ENCODE measurements around the gene CBARP.
"Not testable (repeated sequence)": the region's sequence is repeated elsewhere in the genome, so short reads cannot be mapped to it uniquely, and the experiment has no call there.

The CBARP gene

DNA sequence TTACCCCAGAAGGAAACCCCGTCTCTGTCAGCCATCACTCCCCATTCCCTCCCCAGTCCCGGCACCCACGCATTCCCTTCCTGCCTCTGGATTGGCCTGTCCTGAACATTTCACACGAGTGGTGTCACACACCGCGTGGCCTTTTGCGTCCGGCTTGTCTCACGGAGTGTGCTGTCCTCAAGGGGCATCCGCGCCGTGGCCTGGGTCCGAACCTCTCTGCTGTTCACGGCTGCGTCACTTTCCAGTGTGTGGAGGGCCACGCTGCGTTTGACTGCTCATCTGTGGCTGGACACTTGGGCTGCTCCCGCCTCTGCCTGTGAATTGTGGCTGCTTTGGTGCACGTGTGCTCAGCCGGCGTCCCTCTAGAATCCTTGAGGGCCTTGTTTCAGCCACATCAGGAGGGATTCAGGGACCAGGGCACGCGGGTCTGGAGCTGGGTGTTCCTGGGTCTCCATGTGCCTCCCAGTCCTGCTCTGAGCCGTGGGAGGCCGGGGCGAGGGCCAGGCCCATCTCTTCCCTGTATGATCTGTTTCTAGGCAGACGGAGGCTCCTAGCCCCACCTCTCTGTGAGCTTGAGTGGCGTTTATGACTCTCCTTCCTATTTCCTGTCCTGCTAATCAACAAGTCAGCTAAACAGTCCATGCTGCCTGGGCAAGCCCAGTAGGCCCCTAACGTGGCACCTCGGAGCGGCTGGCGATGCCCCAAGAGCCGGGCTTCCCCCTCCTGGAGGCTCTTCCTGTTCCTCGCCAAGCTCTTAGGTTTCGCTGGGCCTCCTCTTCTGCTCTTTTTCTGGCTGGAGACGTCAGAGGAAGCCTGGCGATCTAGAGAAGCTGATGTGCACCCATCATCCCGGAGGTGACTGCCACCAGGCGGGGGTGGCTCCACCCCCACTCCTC, 24.2 kb downstream of the CBARP start:
- TF ChIP-seq YY1 (IDR thresholded peaks at IDR 0.05; ENCODE audit: insufficient read depth, insufficient read length): no peak
- Histone ChIP-seq H3K9ac (ENCODE audit: insufficient read length, low read depth) (peak overlapping the region; percentile 70), H3K27me3 (ENCODE audit: insufficient read depth, insufficient read length) (no peaks in the 10 kb centered on the region), H3K4me1 (ENCODE audit: insufficient read depth, insufficient read length) (peaks cover 52% of the 10 kb centered on the region), H3K9me3 (ENCODE audit: insufficient read depth, low read length) (no peaks in the 10 kb centered on the region), H3K4me3 (ENCODE audit: insufficient read length, low read depth) (no peak overlapping the region), H3K36me3 (ENCODE audit: insufficient read depth, insufficient read length, low read length) (peaks cover 79% of the 10 kb centered on the region)
- DNase-seq (ENCODE audit: low read depth, low spot score): no peak

DNA sequence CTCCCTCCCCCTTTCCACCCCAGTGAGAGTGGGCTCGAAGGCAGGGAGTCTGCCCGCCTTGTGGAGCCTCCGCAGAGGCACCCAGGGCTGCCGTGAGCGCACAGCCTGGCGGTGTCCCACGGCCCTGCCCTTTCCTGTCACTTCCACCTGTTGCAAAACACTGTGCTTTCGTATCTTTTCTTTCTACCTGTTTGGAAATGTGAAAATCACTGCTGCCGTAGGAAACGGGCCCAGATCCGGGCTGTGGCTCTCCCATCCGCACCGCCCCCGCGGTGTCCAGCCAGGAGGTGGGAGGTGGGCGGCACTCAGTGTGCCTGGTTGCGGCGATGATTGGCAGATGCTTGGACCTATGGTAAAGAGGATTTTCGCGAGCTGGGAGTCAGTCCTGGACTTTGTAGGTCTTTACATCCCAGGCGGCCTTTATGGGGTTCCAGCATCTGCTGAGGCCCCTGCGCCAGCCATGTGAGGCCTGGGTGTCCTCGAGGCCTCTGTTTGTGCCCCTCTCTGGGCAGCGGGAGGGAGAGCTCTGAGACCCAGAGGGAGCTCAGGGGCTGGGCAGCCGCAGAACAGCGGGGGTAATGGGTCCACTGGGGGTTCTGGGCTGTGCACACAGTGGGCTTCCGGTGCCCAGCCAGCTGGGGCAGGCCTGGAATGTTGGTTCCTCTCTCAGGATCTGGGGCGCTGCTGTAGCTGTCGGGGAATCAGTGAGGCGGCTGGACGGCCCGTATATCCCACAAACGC, 26.1 kb downstream of the CBARP start:
- Histone ChIP-seq H3K4me3 (ENCODE audit: insufficient read length, low read depth) (no peak overlapping the region), H3K27me3 (ENCODE audit: insufficient read depth, insufficient read length) (no peaks in the 10 kb centered on the region), H3K9me3 (ENCODE audit: insufficient read depth, low read length) (no peaks in the 10 kb centered on the region), H3K36me3 (ENCODE audit: insufficient read depth, insufficient read length, low read length) (peaks cover 78% of the 10 kb centered on the region), H3K9ac (ENCODE audit: insufficient read length, low read depth) (no peak overlapping the region), H3K4me1 (ENCODE audit: insufficient read depth, insufficient read length) (peaks cover 49% of the 10 kb centered on the region)
- no peak for DNase-seq (ENCODE audit: low read depth, low spot score)
- TF ChIP-seq ZNF274 (IDR thresholded peaks at IDR 0.05; ENCODE audit: low read depth, low read length) (no peak), YY1 (IDR thresholded peaks at IDR 0.05; ENCODE audit: insufficient read depth, insufficient read length) (no peak)

DNA sequence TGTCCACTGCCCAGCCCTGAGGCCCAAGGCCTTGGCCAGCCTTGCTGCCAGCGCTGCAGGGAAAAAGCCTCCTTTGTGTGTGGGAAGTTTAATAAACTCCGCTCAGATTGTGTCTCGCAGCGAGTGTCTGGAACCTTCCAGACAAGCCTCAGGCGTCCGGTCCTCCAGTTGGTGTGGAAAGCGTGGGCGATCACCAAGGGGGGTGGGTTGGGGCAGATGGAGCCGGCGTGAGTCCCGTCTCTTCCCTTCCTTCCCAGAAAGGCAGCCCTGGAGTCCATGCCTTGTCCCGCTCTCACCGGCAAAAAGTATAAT, 27.6 kb downstream of the CBARP start:
- Histone ChIP-seq H3K9me3 (ENCODE audit: insufficient read depth, low read length) (no peaks in the 10 kb centered on the region), H3K4me3 (ENCODE audit: insufficient read length, low read depth) (no peak overlapping the region), H3K27me3 (ENCODE audit: insufficient read depth, insufficient read length) (peaks cover 3% of the 10 kb centered on the region), H3K4me1 (ENCODE audit: insufficient read depth, insufficient read length) (peaks cover 41% of the 10 kb centered on the region), H3K36me3 (ENCODE audit: insufficient read depth, insufficient read length, low read length) (peaks cover 69% of the 10 kb centered on the region), H3K9ac (ENCODE audit: insufficient read length, low read depth) (peak overlapping the region; percentile 57)
- no peak for DNase-seq (ENCODE audit: low read depth, low spot score)
- TF ChIP-seq SUZ12 (IDR thresholded peaks at IDR 0.05; ENCODE audit: extremely low read depth, insufficient read depth, insufficient read length): no peak
- TF ChIP-seq YY1 (IDR thresholded peaks at IDR 0.05; ENCODE audit: insufficient read depth, insufficient read length): no peak
- TF ChIP-seq ZNF274 (IDR thresholded peaks at IDR 0.05; ENCODE audit: low read depth, low read length): no peak

DNA sequence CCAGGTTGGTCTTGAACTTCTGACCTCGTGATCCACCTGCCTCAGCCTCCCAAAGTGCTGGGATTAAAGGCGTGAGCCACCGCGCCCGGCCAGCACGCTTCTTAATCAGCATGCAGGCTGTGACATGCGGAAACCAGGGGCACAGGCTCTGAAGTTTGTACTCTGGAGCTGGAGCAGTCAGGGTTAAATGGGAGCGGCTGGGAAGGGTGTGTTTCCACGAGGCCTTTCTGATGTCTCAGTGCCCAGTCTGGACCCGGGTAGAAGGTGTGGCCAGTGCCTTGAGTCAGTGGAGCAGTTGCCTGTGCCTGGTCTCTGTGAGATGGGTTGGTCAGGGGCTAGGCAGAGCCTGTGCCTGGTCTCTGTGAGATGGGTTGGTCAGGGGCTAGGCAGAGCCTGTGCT, 29.0 kb downstream of the CBARP start:
- not testable (repeated sequence) for H3K4me3 ChIP-seq (ENCODE audit: insufficient read length, low read depth); H3K9ac ChIP-seq (ENCODE audit: insufficient read length, low read depth); DNase-seq (ENCODE audit: low read depth, low spot score); H3K9me3 ChIP-seq (ENCODE audit: insufficient read depth, low read length); H3K27me3 ChIP-seq (ENCODE audit: insufficient read depth, insufficient read length)
- Histone ChIP-seq H3K36me3 (ENCODE audit: insufficient read depth, insufficient read length, low read length) (peaks cover 55% of the 10 kb centered on the region), H3K4me1 (ENCODE audit: insufficient read depth, insufficient read length) (peaks cover 30% of the 10 kb centered on the region)

DNA sequence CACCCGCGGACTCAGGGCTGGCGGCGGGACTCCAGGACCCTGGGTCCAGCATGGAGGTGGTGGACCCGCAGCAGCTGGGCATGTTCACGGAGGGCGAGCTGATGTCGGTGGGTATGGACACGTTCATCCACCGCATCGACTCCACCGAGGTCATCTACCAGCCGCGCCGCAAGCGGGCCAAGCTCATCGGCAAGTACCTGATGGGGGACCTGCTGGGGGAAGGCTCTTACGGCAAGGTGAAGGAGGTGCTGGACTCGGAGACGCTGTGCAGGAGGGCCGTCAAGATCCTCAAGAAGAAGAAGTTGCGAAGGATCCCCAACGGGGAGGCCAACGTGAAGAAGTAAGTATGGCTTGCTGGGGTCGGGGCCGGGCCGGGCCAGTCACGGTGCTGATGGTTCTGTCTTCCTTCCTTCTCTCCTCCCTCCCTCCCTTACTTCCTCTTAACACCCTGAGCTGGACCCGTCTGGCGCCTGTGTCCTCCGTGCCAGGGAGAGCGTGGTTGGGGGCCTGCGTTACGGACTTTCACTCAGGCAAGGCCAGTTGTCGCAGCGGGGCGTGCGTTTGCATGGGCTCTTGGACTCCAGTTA, 30.8 kb downstream of the CBARP start:
- Histone ChIP-seq H3K4me1 (ENCODE audit: insufficient read depth, insufficient read length) (peaks cover 23% of the 10 kb centered on the region), H3K9ac (ENCODE audit: insufficient read length, low read depth) (peak overlapping the region; percentile 93), H3K4me3 (ENCODE audit: insufficient read length, low read depth) (peak overlapping the region; percentile 73), H3K27me3 (ENCODE audit: insufficient read depth, insufficient read length) (peaks cover 3% of the 10 kb centered on the region), H3K36me3 (ENCODE audit: insufficient read depth, insufficient read length, low read length) (peaks cover 43% of the 10 kb centered on the region), H3K9me3 (ENCODE audit: insufficient read depth, low read length) (no peaks in the 10 kb centered on the region)
- DNase-seq (ENCODE audit: low read depth, low spot score): no peak
- no peak for TF ChIP-seq ZNF274 (IDR thresholded peaks at IDR 0.05; ENCODE audit: low read depth, low read length)
- no peak for TF ChIP-seq YY1 (IDR thresholded peaks at IDR 0.05; ENCODE audit: insufficient read depth, insufficient read length)
- no peak for TF ChIP-seq SUZ12 (IDR thresholded peaks at IDR 0.05; ENCODE audit: extremely low read depth, insufficient read depth, insufficient read length)

DNA sequence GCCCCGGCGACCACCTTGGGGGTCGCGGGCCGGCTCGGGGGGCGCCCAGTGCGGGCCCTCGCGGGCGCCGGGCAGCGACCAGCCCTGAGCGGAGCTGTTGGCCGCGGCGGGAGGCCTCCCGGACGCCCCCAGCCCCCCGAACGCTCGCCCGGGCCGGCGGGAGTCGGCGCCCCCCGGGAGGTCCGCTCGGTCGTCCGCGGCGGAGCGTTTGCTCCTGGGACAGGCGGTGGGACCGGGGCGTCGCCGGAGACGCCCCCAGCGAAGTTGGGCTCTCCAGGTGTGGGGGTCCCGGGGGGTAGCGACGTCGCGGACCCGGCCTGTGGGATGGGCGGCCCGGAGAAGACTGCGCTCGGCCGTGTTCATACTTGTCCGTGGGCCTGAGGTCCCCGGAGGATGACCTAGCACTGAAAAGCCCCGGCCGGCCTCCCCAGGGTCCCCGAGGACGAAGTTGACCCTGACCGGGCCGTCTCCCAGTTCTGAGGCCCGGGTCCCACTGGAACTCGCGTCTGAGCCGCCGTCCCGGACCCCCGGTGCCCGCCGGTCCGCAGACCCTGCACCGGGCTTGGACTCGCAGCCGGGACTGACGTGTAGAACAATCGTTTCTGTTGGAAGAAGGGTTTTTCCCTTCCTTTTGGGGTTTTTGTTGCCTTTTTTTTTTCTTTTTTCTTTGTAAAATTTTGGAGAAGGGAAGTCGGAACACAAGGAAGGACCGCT, 31.5 kb downstream of the CBARP start:
- no peak for DNase-seq (ENCODE audit: low read depth, low spot score)
- Histone ChIP-seq H3K9me3 (ENCODE audit: insufficient read depth, low read length) (no peaks in the 10 kb centered on the region), H3K36me3 (ENCODE audit: insufficient read depth, insufficient read length, low read length) (peaks cover 36% of the 10 kb centered on the region), H3K27me3 (ENCODE audit: insufficient read depth, insufficient read length) (peaks cover 3% of the 10 kb centered on the region), H3K4me3 (ENCODE audit: insufficient read length, low read depth) (peak overlapping the region; percentile 73), H3K4me1 (ENCODE audit: insufficient read depth, insufficient read length) (peaks cover 17% of the 10 kb centered on the region), H3K9ac (ENCODE audit: insufficient read length, low read depth) (peak overlapping the region; percentile 93)
- TF ChIP-seq SUZ12 (IDR thresholded peaks at IDR 0.05; ENCODE audit: extremely low read depth, insufficient read depth, insufficient read length): no peak
- no peak for TF ChIP-seq ZNF274 (IDR thresholded peaks at IDR 0.05; ENCODE audit: low read depth, low read length)
- no peak for TF ChIP-seq YY1 (IDR thresholded peaks at IDR 0.05; ENCODE audit: insufficient read depth, insufficient read length)

All from NT2/D1 (cell line).